Motor neuron (in vitro differentiated cells): ENCODE measurements around the gene XYLT2. TPM values are rescaled to one million over a fixed set of nuclear protein-coding genes. Genes with fewer than 3 reads are reported as not detected.

Experiments
- ATAC-seq, 8 experiments: fragments of 200-7000 bp; cut with Tn5 transposase; replicated peaks in 6 of 8; 2 replicates each; pipeline ENCODE4 v1.8.0; 2021; ENCODE audit warnings: mild to moderate bottlenecking in 8 of 8, moderate library complexity in 8 of 8
- H3K27ac ChIP-seq, 2 donors: fragments of 250-450 bp; sonication (Bioruptor Pico); 2 replicates each; pipeline ENCODE4 v1.9.0; 2021; ENCODE audit warnings: antibody characterized with exemption in 2 of 2, mild to moderate bottlenecking in 2 of 2, moderate library complexity in 1 of 2
- H3K4me1 ChIP-seq, 2 donors: fragments of 250-450 bp; sonication (Bioruptor Pico); replicated peaks in 1 of 2; 2 replicates each; pipeline ENCODE4 v1.6.1; 2021; ENCODE audit warnings: antibody characterized with exemption in 2 of 2, mild to moderate bottlenecking in 2 of 2, moderate library complexity in 1 of 2
- H3K4me3 ChIP-seq, 5 donors: fragments of 250-450 bp; sonication (Bioruptor Pico); 2 replicates each; pipeline ENCODE4 v1.9.0; 2021; ENCODE audit warnings: antibody characterized with exemption in 5 of 5, mild to moderate bottlenecking in 5 of 5, moderate library complexity in 4 of 5
- WGBS, 10 experiments: fragments of 450-650 bp; shearing (Covaris generic); methylation state at CpG; one replicate each; pipeline ENCODE4 v1.0.0; 2022; 5-methylcytosine and 5-hydroxymethylcytosine counted together
- in situ Hi-C, 9 experiments: fragments of 400-800 bp; cut with MboI; loops; one replicate each; pipeline ENCODE4 v1.15.0; 2021; ENCODE audit warnings: low sequenced_read_pairs in 9 of 9, low pct_unique_long_range_greater_than_20kb in 2 of 9; ENCODE audit not compliant: unreplicated experiment in 9 of 9
- total RNA-seq, 8 experiments: library from RNA; unstranded; fragments of 300-600 nt; gene quantifications; 2 replicates each; pipeline versions ENCODE4 v1.2.3 to v1.2.4, GENCODE V29; 2022

Gene XYLT2
- total RNA-seq, 8 experiments from 2014 or later, result 8.3 to 25.8 (median 10.9) TPM

DNA sequence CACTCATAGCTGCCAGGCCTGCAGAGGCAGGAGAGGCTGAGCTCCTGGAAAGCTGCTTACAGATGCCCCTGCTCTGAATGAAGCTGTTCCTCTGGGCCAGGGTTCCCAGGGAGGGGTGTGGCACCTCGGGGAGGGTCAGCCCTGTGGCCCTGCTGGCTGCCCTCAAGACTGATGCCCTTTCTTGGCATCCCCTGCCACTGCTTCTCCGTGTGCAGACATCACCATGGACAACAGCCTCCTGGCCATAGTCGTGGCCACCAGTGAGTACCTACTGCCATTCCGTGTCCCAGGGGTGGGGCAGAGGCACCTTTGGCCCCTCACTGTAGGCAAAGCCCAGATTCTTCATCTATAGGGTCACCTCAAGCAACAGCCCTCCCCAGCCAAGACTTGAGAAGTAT, 18.1 kb downstream of the XYLT2 start:
- Histone ChIP-seq H3K4me3 (no peak overlapping the region), H3K4me1 (peaks cover 36 to 48% of the 10 kb centered on the region in 2 donors), H3K27ac (no peak overlapping the region)
- in situ Hi-C loops, result no loop called here
- ATAC-seq, result peak in 2 of 8 experiments; percentile 10 to 13
- 0 to 58% (median 20%) methylated on average over 1 to 2 of the region's 4 CpGs; no CpG with 5 or more reads in 5 of the 10 experiments for WGBS, 10 experiments

DNA sequence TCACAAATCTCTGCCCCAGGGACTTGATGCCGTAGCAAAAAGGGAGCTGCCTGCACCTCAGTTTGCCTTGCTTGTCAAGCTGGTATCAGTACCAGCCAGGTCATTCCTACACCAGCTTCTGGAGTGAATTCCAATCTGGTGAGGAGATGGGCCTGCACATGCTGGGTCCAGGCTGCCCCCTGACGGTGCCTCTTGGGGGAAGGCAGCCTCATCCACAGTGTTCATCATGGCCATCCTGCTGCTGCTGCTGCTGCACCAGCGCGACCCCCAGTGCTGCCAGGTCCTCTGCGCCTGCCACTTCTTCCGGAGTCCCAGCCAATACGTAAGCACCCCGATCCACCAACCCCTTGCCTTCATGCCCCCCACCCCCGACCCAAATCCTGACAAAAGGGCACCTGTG, 18.8 kb downstream of the XYLT2 start:
- peak in 5 of 8 experiments; percentile 31 to 58 (median 45) for ATAC-seq
- peaks cover 36 to 48% of the 10 kb centered on the region in 2 donors for H3K4me1 ChIP-seq
- 80 to 100% methylated on average over 1 of the region's 9 CpGs; no CpG with 5 or more reads in 8 of the 10 experiments for WGBS, 10 experiments
- in situ Hi-C loops, result no loop called here
- peak overlapping the region in 1 of 2 donors; percentile 58 for H3K27ac ChIP-seq
- H3K4me3 ChIP-seq, result no peak overlapping the region

DNA sequence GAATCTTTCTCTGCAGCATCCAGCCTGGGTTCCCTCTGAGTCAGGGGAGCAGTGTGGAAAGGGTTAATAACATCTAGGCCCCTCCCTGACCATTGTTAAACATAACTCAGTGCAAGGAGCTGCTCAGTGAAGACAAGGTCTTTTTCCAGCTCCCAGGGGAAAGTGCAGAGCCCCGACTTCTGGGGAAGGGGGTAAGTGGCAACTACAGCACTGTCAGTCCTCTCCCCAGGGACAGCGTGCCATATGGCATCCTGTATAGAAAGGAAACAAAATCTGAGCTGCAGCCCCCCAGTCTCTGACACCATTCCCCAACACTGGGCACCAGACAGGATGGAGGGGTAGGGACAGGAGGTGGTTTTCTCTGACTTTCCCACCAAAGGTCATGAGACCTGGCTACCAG, 19.2 kb downstream of the XYLT2 start:
- 40 to 70% (median 44%) methylated on average over 1 to 2 of the region's 2 CpGs; no CpG with 5 or more reads in 5 of the 10 experiments for WGBS, 10 experiments
- peaks cover 36 to 48% of the 10 kb centered on the region in 2 donors for H3K4me1 ChIP-seq
- H3K4me3 ChIP-seq, result no peak overlapping the region
- in situ Hi-C loops, result no loop called here
- peak overlapping the region in 1 of 2 donors; percentile 35 for H3K27ac ChIP-seq
- ATAC-seq, result peak in 4 of 8 experiments; percentile 6 to 34 (median 28)

DNA sequence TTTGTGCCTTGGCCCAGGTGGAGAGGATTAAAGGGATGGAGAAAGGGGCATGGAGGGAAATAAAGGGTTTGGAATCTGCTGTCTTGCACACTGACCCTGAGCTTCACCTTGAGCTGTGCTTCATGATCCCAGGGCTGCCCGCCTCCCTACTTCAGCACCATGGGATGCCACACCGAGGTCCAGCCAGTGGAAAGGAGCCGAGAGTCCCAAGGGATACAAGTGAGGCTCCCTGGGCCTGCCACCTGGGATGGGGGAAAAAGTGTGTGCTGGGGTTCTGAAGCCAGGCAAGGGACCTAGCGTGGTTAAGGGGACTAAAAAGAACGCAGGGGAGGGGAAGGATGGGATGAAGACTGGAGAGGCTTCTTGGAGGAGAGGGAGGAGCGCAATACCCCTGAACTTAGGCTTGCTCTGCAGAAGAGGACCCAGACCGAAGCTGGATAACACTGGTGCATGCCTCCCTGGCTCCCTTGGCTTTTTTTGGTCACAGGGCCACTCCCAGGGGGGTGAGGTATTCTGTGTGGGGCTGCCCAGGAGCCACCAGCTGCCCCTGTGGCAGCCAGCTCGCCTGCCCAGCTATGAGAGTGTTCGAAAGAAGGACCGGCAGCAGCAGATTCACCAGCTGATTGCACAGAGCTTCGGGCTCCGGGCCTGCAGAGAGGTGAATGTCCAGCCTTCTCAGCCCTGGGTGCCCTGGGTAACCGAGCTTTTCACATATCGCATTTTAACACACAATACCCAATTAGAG, 19.9 kb downstream of the XYLT2 start:
- Histone ChIP-seq H3K27ac (peak overlapping the region; percentile 10 to 35), H3K4me3 (no peak overlapping the region), H3K4me1 (peaks cover 36 to 48% of the 10 kb centered on the region in 2 donors)
- WGBS, 10 experiments, result 91 to 100% (median 93%) methylated on average over 3 to 8 of the region's 14 CpGs; no CpG with 5 or more reads in 6 of the 10 experiments
- no peak for ATAC-seq
- in situ Hi-C loops, result no loop called here

DNA sequence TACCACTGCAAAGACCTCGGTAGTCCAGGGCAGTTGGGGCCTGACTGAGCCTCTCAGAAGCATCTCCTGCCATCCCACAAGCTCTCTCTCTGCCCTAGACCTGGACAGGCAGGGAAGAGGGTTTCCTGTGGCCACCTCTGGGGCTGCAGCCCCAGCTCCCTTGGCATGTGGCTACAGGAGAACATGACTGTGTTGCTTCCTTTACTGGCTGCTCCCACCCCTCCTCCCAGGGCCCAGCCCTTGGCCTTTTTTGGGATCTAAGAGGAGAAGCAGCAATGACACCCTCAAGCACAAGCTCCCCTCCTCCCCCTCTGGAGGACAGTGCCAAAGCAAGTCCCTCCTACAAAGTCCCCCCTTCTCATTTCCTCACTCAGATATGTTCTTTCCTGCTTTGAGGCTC, 21.5 kb downstream of the XYLT2 start:
- WGBS, 10 experiments, result 100% methylated on average over 1 of the region's 1 CpG; no CpG with 5 or more reads in 9 of the 10 experiments
- H3K4me3 ChIP-seq, result no peak overlapping the region
- ATAC-seq, result no peak
- H3K4me1 ChIP-seq, result peaks cover 40 to 51% of the 10 kb centered on the region in 2 donors
- in situ Hi-C loops, result no loop called here
- no peak overlapping the region for H3K27ac ChIP-seq

DNA sequence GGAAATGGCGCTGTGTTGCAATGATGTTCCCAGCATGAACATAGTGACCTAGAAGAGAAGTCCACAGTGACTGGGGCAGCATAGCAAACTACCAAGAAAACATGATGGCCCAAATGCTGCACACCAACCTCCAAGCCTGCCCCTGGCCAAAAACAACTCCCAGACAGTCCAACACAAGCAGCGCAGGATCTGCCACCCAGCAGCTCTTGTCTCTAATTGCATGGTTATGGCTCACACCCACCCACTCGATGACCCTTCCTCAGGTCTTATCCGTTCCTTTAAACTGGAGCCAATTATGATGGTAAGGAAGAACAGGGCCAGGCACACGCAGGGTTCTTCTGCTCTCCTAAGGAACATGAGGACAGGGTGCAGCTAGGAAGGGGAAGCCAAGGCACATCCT, 24.1 kb downstream of the XYLT2 start:
- no peak overlapping the region for H3K27ac ChIP-seq
- H3K4me1 ChIP-seq, result peaks cover 24 to 26% of the 10 kb centered on the region in 2 donors
- WGBS, 10 experiments, result 97 to 100% (median 100%) methylated on average over 1 to 5 of the region's 5 CpGs; no CpG with 5 or more reads in 2 of the 10 experiments
- in situ Hi-C loops, result no loop called here
- ATAC-seq, result no peak
- H3K4me3 ChIP-seq, result no peak overlapping the region

DNA sequence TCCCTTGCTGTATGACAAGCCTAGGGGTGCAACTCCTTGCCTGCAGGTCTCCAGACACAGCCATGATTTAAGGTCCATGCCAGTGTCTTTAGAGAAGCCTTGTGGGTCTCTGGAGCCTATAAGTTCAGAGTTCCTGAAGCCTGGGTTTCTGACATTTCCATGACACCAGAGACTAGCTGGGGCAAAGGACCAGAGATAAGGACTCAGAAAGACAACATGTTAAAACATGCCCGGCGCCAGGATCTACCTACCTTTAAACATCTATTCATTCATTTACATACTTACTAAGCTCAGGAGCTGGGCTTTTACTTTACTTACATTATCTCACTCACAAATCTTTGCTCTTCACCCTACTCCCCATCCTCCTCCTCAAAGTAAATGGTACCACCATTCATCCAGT, 25.6 kb downstream of the XYLT2 start:
- Histone ChIP-seq H3K4me1 (peaks cover 12% of the 10 kb centered on the region in 2 donors), H3K27ac (no peak overlapping the region), H3K4me3 (peak overlapping the region in 2 of 5 donors; percentile 89 to 90)
- no peak for ATAC-seq
- WGBS, 10 experiments, result 78 to 100% (median 95%) methylated on average over 2 of the region's 2 CpGs; no CpG with 5 or more reads in 4 of the 10 experiments
- in situ Hi-C loops, result no loop called here

DNA sequence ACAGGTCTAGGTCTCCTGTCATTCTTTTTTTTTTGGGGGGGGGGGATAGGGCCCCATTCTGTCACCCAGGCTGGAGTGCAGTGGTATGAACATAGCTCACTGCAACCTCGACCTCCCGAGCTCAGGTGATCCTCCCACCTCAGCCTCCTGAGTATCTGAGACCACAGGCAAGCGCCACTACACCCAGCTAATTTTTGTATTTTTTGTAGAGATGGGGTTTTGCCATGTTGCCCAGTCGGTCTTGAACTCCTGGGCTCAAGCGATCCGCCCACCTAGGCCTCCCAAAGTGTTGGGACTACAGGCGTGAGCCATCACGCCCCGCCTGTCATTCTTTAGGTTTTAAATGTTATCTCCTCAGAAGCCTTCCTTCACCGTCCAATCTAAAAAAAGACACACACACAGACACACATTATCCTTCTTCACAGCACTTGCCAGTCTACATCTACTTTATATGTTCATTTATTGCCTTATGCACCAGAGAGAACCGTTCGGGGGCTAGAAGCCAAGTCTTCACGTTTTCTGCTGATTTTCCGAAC, 26.4 kb downstream of the XYLT2 start:
- Histone ChIP-seq H3K4me1 (peaks cover 8 to 12% of the 10 kb centered on the region in 2 donors), H3K4me3 (peak overlapping the region; percentile 71 to 90 (median 89)), H3K27ac (peak overlapping the region; percentile 97 to 99)
- peak in 6 of 8 experiments; percentile 3 to 12 (median 6) for ATAC-seq
- 0 to 56% (median 20%) methylated on average over 3 to 11 of the region's 14 CpGs; no CpG with 5 or more reads in 1 of the 10 experiments for WGBS, 10 experiments
- in situ Hi-C loops, result no loop called here

DNA sequence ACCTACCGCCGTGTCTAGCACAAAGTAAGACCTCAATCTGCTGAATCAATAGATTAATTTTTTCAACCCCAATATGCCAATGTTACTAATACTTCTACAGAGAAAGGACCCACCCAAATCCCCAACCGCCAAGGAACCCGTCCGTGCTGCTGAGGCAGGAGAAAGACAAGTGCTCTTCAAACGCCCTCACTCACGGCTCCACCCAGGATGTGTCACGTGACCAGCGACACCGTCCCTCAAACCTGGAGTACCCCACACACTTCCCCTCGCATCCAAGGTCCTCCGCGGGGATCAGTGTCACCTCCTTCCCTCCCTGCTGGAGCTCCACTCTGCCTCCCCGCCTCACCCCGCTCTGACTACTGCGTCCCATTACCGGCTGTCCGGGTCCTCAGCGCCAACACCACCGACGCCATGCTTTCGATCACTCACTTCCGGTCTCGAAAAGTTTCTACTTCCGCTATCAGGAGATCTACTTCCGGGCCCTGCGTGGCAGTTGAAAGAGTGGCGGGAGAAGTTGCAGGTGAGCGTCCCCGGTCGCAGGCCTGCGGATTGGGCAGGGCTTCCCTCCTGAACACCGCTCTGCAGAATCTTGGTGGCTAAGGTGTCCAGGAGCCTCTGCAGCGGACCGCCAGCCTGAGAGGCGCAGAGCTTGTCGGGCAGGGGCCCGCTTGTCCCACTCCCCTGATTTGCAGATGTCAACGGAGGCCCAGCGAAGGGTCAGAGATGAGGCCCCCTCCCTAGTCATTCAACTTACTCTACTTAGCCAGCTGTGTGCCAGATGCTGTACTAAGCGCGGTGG, 27.0 kb downstream of the XYLT2 start, which contains the start of the genes EME1 and MRPL27:
Gene EME1, plus strand, starts transcription at position 472 of the 799 bp plus-strand sequence. CDS start 1,980 bp downstream, outside the sequence.
Gene MRPL27, minus strand, starts transcription at position 427 of the 799 bp plus-strand sequence. Its CDS starts 14 bp downstream, at position 413.
- peak; percentile 93 to 98 (median 95) for ATAC-seq
- H3K4me1 ChIP-seq, result peaks cover 8 to 12% of the 10 kb centered on the region in 2 donors
- H3K27ac ChIP-seq, result peak within 1 kb of the TSS; percentile 97 to 99
- H3K4me3 ChIP-seq, result peak within 1 kb of the TSS; percentile 71 to 90 (median 89)
- in situ Hi-C loops, result no loop called here
- WGBS, 10 experiments, result 0 to 7% (median 1%) methylated on average over 1 to 18 of the region's 42 CpGs; no CpG with 5 or more reads in 1 of the 10 experiments

DNA sequence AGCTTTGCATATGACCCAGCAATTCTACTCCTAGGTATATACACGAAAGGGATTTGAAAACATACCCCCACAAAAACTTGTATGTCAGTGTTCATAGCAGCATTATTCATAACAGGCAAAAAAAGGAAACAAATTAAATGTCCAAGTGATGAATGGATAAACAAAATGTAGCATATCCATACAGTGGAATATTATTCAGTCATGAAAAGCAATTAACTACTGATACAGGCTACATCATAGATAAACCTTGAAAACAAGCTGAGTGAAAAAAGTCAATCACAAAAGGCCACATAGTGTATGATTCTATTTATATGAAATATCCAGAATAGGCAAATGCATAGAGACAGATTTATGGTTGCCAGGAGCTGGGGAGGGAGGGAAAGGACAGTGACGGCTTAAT, 27.8 kb downstream of the XYLT2 start:
- no peak for ATAC-seq

DNA sequence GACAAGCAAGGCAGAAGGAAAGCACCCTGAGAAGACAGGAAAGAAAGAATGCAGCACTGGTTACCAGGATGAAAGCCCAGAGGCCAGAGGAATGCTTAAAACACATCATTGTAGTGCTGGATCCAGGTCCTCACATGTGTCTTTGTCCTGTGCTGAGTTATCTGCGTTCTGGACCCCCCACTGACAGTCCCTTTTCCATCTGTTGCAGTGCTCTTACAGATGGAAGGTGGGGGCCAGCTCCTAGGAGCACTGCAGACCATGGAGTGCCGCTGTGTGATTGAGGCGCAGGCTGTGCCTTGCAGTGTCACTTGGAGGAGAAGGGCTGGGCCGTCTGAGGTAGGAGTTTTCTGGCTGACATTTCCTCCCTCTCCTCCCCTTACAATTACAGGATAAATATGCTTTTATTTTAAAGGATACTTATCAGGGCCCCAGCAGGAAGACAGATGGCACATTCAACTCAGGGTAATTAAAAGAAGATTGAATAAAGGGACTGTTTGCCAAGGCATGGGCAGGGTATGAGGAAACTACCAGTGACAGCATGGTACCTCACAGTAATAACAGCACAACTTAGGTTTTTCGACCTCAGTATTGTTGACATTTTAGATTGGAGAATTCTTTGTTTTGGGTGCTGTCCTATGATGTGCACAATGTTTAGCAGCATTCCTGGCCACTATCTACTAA, 30.1 kb downstream of the XYLT2 start:
- in situ Hi-C loops, result no loop called here
- no peak overlapping the region for H3K4me3 ChIP-seq

More for the DNA sequence above, 27.8 kb downstream of the XYLT2 start:
- peak overlapping the region in 1 of 2 donors; percentile 99 for H3K27ac ChIP-seq
- H3K4me1 ChIP-seq, result peaks cover 8 to 12% of the 10 kb centered on the region in 2 donors
- peak overlapping the region in 4 of 5 donors; percentile 71 to 90 (median 86) for H3K4me3 ChIP-seq
- in situ Hi-C loops, result no loop called here
- WGBS, 10 experiments, result 36 to 88% (median 71%) methylated on average over 1 to 2 of the region's 2 CpGs; no CpG with 5 or more reads in 2 of the 10 experiments

More for the DNA sequence above, 30.1 kb downstream of the XYLT2 start:
- WGBS, 10 experiments, result 58 to 100% (median 90%) methylated on average over 1 to 3 of the region's 5 CpGs; no CpG with 5 or more reads in 3 of the 10 experiments
- Histone ChIP-seq H3K4me1 (peaks cover 8 to 12% of the 10 kb centered on the region in 2 donors), H3K27ac (no peak overlapping the region)
- no peak for ATAC-seq
